NCI-H2029 treated with DMSO at 0.1 percent for 48 hours (cell line): Measurements from ENCODE around the gene EVI5L.
A peak's percentile ranks its signal among the peaks of the same experiment; 100 is the strongest.
"Not testable (repeated sequence)": the region's sequence is repeated elsewhere in the genome, so short reads cannot be mapped to it uniquely, and the experiment has no call there.

Source experiments
- DNase-seq: peaks from one replicate; lab custom pipeline; 2025; lab: John Stamatoyannopoulos, UW

The EVI5L gene

DNA sequence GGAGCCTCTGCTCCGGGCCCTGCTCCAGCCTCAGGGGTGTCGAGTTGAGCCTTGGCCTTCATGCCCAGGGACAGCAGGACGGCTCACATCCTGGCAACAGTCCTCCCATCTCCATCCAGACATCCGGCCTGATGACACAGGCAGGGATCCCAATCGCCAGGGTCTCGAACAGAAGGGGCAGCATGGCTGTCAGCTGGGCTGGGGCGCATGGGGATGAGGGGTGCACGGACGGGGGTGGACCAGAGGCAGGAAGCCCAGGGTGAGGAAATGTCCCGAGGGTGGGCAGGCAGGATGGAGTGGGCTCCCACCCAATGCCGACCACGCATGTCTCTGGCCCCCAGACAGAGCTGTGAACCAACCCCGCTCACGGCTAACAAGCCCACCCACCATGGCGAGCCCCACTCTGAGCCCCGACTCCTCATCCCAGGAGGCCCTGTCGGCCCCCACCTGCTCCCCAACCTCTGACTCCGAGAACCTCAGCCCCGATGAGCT, 16.2 kb downstream of the EVI5L start:
- DNase-seq = no peak

DNA sequence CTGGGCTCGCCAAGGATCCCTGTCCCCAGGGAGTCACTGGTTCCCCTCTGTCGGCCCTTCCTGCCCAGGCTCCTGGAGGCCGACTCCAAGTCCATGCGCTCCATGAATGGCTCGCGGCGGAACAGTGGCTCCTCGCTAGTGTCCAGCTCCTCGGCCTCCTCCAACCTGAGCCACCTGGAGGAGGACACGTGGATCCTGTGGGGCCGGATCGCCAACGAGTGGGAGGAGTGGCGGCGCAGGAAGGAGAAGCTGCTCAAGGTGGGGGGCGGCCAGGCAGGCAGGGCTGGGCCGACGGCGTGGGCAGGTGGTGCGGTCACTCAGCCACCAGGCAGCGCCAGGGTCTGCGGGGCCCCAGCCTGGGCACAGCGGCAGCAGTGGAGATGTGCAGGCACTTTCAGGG, 17.6 kb downstream of the EVI5L start:
- DNase-seq = no peak

DNA sequence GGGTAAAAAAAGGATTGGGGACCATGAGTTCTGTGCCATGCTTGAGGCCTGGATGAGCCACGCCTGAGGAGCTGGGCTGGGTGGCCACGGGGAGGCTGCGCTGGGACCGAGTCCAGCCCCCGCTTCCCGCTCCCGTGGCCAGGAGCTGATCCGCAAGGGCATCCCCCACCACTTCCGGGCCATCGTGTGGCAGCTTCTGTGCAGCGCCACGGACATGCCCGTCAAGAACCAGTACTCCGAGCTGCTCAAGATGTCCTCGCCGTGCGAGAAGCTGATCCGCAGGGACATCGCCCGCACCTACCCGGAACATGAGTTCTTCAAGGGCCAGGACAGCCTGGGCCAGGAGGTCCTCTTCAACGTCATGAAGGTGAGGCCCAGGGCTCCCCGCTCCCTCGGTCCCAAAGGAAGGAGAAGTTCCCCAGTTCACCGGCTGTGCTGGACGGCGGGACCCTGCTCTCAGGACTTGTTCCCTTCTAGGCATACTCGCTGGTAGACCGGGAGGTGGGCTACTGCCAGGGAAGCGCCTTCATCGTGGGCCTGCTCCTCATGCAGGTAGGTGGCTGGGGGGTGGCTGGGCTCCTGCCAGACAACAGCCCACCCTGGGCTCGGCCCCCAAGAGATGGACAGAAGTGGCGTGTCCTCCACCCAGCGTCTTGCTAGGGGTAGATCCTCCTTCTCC, 18.9 kb downstream of the EVI5L start:
- DNase-seq = no peak

DNA sequence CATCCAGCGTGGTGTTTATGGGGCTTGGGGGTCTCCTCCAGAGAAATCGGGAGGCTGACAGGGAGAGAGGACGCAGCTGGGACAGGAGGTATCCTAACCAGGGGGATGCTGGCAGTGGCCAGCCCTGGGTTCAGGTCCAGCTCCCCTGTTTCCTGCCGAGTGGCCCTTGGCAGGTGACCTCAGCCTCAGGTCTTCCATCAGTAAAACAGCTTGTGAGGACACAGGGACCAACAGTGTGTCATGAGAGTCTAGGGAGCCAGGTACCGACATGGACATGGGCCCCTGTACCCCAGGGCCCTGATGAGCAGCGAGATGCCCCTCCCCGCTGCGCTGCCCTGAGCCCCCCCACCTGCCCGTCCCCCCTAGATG, 19.6 kb downstream of the EVI5L start:
- DNase-seq = no peak

DNA sequence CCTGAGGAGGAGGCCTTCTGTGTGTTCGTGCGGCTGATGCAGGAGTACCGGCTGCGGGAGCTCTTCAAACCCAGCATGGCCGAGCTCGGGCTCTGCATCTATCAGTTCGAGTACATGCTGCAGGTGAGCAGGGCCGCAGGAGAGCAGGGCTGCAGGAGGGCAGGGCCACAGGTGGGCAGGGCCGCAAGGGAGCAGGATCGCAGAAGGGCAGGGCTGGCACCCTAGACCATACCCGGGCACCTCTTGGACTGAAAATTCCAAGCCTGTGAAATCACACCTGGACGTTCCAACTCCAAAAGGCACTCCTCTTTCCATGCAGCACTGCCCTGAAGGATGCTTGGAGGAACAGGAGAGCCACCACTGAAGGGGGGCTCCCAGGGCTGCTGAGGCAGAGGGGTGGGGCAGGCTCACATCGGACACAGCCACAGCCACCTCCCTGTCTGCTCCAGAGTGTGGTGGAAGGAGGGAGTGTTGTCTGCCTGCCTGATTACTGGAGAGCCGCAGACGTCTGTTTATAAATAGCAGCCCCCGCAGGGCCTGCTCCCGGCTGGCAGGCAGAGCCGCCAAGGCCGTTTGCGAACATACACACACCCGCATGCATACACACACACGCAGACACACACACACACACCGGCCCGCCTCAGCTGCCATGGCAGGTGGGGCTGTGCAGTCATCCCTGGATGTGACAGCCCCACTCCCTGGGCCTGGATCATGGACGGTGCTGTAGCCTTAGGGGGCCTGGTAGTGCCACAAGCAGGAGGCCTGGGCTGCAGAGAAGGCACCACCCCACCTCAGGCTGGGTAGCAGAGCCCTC, 20.2 kb downstream of the EVI5L start:
- DNase-seq = no peak

DNA sequence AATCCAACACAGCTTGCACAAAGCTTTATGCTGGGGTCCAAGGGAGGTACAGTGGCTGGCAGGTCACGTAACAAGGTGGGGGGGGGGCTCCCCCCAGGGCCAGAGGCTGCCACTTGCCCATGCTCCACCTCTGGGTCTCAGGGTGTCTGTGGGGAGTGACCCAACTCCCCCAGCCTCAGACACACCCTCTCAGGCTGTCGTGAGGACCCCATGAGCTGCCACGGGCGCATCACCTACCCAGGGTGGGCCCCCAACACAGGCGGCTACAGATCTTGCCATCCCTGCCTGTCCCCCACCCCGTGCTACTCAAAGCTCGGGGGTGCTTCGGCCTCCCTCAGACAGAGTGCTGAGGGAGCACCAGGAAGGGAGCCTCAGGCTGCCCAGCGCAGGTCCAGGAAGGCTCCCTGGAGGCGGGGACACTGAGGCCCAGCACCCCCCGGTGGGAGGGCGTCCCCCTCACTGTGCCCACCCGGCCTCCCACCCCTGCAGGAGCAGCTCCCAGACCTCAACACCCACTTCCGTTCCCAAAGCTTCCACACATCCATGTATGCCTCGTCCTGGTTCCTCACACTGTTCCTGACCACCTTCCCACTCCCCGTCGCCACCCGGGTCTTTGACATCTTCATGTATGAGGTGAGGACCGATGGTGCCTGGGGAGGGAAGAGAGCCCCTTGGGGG, 21.1 kb downstream of the EVI5L start:
- DNase-seq = no peak

DNA sequence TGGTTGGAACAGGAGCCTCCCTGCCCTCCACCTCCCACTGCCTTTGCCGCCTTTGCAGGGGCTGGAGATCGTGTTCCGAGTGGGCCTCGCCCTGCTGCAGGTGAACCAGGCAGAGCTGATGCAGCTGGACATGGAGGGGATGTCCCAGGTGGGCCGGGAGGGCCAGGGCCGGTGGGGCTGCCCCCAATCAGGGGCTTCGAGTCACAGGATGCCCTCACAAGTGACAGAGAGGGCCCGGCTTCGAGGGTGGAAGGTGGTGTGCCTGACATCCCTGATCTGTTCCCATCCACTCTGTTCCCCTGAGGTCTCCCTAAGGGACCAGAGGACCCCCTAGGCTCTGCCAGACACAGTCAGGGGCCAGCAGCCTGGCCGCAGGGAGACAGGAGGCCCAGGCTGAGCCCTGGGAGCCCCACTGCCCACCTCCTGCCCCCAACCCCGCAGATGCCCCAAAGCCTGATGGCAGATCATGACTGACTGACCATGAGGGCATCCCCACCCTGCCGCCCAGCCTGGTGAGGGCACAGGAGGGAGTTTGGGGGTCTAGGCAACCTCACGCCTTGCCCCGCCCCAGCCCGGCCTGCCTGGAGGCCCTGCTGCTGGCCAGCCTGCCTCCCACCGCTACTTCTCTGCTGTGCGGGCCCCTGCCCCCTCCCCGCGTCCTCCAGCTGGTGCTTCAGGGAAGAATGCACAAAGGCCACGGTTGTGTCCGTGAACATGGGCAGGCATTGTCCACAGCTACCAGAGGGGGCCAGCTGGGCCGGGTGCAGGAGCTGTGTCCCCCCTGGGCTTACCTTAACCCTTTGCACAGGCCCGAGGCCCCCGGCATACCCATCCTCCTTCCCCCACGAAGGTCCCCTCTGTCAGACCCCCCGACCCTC, 21.8 kb downstream of the EVI5L start:
- no peak for DNase-seq

DNA sequence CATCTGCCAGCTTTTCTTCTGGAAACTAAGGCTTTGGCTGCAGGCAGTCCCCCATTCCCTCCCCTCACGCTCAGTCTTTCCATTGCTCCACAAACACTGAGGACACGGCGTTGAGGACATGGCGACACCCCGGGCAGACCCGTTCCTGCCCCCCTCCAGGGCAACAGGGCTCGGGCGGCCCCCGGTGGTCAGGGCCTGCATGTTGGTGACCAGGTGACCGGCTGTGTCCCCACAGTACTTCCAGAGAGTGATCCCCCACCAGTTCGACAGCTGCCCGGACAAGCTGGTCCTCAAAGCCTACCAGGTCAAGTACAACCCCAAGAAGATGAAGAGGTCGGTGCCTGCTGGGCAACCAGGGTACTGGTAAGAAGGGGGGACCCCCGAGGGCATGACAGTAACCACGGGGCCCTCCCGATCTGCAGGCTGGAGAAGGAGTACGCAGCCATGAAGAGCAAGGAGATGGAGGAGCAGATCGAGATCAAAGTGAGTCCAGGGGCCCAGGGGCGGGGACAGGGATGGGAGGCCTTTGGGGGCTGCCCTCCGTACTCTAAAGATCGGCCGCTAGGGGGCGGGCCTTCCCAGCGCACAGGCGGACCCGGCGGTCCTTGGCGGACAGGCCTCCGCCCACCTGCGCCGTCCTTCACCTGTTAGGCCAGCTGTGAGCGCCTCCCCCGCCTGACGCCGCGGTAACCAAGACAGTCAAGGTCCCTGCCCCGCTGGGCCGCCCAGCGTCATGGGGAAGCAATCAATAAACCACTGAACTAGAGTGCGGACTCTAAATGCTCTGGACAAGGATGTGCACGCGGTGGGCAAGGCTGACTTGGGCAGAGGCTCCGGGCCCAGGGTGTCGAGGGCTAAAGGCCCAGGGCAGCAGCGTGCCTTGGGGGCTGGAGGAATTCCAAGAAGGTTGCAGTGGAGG, 23.1 kb downstream of the EVI5L start:
- peak; percentile 68 for DNase-seq

DNA sequence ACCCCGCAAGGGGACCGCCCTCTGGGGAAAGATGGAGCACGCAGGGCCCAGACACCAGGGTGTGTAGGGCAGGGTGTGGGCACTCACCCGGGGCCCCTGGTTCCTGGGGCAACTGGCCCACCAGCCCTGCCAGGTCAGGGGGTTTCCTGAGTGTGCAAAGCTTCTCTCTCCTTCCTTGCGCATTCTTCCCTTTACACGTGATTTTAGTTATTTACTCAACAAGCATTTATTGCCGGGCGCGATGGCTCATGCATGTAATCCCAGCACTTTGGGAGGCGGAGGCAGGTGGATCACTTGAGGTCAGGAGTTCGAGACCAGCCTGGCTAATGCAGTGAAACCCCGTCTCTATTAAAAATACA, 23.7 kb downstream of the EVI5L start:
- DNase-seq = no peak

DNA sequence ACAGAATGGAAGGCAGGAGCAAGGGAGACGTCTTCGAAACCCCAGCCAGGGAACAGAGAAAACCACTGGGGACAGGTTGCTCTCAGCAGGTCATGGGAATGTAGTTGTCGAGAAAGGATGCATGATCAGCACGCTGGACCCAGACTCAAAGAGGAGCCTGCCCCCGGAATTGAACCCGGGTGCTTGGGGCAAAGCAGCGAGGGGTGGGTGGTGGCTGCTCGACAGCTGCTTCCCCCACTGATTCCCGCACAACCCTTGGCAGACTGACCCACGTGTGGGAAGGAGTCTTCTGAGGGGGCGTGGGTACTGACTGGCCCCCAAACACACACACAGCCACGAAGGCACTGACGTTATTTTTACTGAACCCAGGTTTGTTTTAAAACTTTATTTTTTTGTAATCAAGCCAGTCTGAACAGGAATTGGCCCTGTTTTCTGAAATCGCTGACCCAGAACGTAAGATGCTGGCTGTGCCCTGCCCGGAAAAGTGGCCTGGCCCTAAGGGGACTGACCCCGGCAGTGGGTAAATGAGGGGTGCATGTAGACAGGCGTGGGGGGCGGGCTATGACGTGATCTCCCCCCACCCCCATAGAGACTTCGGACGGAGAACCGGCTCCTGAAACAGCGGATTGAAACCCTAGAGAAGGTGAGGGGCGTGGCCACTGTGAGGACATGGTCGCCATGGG, 25.5 kb downstream of the EVI5L start:
- no peak for DNase-seq

DNA sequence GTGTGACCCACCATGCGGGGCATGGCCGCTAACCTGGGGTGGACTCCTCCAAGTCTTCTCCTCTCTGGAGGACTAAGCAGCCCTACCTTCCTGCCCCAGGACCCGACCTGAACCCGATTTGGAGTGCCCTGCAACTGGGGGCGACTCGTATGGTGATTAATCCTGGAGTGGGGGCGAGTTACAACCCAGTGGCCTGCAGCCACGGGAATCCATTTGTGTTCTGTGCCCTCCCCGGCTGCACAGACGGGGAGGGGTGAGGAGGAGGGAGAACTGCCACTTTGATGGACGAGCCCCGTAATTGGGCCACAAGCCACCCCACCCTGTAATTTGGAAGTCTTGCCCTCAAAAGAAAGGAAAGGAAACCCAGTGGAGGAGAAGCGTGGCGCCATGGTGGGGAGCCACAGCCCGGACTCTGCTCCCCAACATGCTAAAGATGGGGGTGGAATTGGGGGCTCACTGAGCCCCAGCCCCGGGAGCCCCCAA, 26.1 kb downstream of the EVI5L start:
- no peak for DNase-seq

DNA sequence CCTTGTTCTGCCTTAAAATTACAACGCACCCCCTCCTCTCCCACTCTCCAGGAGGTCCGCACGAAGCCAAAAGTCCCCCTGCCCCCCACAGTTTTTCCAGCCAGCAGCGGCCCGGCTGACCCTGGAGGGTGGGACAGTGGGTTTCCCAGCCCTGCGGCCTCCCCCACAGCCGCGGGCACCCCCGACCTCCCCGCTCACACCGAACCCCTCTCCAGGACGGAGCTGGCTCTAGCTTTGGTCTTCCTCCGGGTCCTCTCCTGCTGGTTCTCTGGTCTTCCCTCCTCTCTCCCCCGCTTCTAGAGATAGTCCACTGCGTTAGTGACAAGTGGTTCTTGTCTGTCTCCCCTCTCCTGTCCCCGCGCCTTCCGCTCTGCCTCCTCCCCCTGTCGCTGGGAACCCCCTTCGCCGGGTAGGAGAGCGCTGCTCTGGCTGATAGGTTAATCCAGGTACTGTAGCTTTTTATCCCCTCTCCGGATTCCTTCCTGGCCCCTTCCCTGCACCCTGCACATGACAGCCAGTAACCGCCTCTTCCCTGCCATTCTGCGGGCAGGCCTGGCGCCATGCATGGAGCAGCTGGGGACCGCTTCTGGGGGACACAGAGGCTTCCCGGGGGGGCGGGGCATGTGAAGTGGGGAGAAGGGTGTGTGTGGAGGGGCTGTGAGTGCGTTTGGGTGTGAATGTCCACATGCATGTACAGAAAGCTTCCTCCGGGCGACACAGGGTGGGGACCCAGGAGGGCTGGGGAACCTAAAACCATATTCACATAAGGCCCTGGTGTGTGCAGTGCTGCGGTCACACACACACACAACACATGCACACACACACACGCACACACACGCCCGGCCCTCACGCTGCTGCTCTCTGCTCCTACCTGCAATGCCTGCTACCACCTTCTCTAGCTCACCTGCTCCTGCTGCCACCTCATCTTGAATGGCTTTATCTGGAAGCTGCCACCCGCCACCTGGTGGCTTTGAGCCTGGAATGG, 27.0 kb downstream of the EVI5L start:
- DNase-seq = no peak

DNA sequence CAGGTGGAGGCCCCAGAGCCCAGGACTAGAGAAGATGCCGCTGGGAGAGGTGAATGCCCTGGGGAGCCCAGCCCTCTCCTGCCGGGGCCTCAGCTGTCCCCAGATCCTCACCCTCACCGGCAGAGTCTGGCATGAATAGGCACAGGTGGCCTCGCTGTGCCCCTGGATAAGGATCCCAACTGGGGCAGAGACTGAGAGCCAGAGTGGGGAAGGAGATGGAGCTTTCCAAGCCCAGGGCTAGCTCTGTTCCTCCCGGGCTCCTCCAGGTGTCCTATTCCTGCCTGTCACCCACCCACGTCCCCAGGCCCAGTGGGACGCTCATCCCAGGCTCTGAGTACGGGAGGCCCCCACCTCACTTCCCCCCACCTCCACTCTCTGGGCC, 27.7 kb downstream of the EVI5L start:
- no peak for DNase-seq

DNA sequence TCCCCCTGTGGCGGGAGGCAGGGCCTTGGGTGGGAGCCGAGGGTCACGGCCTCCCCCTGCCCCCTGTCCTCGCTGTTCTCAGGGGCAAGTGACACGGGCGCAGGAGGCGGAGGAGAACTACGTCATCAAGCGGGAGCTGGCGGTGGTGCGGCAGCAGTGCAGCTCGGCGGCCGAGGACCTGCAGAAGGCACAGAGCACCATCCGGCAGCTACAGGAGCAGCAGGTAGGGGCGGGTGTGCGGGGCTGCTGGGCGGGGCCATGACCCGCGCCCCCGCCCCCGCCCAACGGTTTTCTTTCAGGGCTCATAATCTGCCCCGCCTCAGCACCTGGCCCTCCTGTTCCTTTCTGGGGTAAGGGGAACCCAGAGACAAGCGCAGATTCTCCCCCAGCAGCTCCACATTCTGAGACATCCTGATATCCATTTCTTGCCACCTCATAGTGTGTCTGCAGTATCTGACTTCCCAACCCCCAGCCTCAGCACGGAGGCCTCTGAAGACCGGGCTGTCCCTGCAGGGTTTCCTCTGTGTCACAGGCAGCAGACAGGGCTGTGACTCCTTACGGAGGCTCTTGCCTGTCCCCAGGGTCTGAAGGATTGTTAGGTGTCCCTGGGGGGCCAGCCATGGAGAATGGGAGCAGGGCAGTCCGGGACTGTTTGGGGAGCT, 28.2 kb downstream of the EVI5L start:
- DNase-seq = no peak

DNA sequence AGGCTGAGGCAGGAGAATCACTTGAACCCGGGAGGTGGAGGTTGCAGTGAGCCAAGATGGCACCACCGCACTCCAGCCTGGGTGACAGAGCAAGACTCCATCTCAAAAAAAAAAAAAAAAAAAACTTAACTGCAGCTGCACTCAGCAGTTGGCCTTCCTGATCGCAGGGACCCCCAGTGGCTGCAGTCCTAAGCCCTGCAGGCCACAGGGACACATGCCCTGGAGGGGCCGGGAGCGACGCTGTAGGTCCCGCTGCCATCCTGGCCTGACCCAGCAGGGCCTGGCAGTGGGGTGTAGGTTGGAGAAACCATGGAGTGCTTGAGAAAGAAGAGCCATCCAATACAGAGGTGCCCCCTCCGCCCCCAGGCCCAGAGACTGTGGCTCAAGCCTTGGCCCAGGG, 29.1 kb downstream of the EVI5L start:
- DNase-seq = not testable (repeated sequence)

DNA sequence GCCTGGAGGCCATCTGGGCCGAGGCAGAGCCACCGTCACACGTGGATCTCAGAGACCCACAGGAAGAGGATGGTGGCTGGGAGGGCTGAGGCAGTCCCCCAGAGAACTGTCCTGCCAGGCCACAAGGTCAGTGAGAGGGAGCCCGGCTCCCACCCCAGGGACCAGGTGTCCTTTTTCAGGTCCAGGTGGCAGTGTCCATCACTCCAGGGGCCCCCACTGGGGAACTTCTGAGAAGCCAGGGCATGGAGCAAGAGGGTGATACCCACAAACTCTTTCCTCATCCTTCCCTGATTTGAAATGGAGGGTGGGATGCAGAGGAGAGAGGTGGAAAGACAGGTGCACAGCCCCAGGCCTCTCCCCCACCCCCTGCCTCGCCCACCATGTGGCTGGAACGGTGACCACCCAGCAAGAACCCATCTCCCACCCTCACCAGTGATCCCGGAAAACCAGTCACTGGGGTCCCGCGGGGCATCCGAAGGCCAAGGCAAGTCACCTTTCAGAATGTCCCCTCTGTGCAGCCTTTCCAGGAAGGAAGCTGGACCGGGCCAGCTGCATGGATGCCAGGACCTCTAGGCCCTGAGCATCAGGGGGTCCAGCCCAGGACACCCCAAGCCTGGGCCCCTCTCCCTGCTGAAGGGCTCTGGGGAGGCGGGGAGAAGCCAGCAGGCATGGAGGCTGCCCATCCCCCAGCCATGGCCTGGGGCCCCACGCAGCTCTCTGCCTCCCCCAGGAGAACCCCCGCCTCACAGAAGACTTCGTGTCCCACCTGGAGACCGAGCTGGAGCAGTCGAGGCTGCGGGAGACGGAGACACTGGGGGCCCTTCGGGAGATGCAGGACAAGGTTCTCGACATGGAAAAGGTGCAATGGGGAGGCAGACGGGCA, 30.1 kb downstream of the EVI5L start:
- no peak for DNase-seq
